DOHH2 (cell line): ENCODE measurements around the gene DDX46.

Experiments
- CTCF ChIP-seq: fragments of 200-600 bp; sonication (generic); IDR thresholded peaks from one replicate; pipeline ENCODE4 v1.5.1; 2014; ENCODE audit warnings: antibody characterized with exemption, mild to moderate bottlenecking, low read depth, low read length; ENCODE audit not compliant: poor library complexity, severe bottlenecking
- EZH2phosphoT487 ChIP-seq: fragments of 200-600 bp; sonication (generic); IDR thresholded peaks from 2 replicates; pipeline ENCODE4 v1.6.1; 2017; ENCODE audit warnings: borderline replicate concordance, mild to moderate bottlenecking, antibody characterized with exemption, low read length, moderate library complexity, mixed read lengths

GRCh38 chr5:134794819-134795218 is 36.2 kb downstream of the DDX46 start:
- no peak for TF ChIP-seq EZH2phosphoT487
- no peak for TF ChIP-seq CTCF
